ENCODE results near the gene CSF1.

The CSF1 gene

DNA sequence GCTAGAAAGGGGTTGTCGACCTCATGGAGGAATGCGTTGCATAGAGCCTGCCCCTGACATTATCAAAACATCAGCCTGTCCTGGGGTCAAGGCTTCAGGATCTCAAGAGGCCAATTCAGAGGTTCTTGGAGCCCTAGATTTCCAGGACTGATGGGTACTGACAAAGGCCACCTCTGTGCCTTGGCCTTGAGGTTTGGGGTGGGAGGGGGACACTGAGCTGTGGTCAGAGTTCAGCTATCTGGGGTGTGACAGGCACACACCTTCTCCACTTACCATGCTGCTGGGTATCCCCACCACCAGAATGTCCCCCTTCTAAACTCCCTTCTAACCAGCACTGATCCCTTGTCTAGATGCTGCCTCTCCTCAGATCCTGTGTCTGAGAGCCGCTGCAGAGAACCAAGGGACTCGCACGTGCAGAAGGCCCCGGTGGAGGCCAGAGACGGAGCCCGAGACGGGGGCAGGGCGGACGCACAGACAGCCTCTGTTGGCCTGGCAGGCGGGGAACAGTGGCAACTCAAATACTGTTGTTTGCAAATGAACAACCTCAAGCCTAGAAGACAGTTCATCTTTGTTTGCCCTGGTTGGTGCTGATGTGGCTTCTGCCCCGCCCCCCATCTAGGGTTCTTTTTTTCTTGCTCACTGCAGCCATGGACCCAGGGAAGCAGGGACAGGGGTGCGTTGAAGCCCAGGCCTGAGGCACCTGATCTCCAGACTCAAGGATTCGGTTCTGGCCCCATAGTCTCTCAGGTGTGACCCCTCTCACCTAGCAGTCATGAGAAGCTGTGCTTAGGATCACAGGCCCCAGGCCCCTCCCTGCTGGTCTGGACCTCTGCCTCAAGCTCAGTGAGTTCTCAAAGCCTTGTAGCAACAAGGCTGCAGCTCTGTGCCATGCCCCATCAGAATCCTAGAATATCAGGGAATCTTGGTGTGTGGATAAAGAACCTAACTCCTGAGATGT, 28.1 kb upstream of the CSF1 start:
- DNase-seq, result no peak

- no peak for DNase-seq
Observed at GRCh38 chr1:109883248-109883955, 27.2 kb upstream of the CSF1 start.

GRCh38 chr1:109884242-109884891, 26.3 kb upstream of the CSF1 start:
- DNase-seq, result no peak

GRCh38 chr1:109885589-109885988, 25.1 kb upstream of the CSF1 start:
- DNase-seq, result no peak

- DNase-seq, result no peak
Observed at GRCh38 chr1:109886827-109887226, 23.8 kb upstream of the CSF1 start.

DNA sequence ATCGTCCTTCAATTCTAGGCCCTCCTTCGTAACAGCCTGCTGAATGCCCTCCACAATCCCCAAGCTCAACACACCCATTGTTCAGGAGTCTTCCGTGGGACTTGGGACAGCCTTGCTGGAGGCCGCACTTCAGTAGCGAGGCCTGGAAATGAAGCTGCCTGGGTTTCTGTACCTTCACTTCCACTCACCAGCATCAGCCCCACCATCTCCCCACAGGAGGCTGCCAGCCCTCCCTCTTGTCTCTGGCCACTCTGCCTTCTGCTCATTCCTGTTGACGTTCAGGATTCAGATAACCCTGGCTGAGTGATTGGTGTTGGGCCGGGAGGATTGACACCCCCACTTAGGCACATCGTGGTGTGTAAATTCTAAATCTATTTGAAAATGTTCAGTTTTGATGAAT, 23.4 kb upstream of the CSF1 start:
- no peak for DNase-seq

GRCh38 chr1:109887884-109888283, 22.8 kb upstream of the CSF1 start:
- DNase-seq, result no peak

GRCh38 chr1:109889094-109889493, 21.6 kb upstream of the CSF1 start:
- DNase-seq, result no peak

DNA sequence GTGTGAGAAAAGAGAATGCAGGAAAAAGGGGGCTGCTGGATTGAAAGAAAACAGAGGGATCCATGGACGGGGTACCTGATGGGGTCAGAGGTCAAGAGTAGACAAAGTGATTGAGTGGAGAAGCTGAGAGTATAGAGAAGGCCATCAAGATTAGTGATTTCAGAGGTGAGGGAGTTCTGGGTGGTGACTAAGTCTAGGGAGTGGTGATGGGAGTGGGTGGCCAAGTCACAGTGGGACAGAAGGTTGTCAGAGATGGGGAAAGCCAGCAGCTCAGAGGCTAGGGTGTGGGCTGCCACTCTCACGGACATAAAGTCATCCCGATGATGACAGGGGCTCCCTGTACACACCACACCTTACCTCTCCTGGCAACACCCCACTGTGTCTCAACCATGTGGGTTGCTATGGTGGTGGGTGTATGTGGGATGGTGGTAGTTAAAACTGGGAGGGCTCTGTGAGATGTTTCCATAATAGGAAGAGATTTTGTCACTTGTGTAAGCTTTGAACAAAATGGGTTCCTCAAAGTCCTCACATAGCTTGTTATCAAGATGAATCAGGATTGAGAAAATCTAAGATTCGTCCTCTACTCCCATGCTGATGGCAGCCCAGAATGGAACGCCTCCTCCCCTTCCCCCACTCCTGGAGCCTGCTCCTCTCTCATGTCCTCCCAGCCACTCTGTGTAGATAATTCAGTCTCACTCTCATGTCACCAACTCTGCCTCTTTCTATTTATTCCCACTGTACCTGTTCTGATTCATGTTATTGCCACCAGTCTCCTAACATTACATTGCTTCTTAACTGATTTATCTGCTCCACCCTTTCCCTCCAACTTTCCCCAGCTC, 20.3 kb upstream of the CSF1 start:
- DNase-seq, result no peak

GRCh38 chr1:109891930-109892329, 18.7 kb upstream of the CSF1 start:
- DNase-seq, result peak; percentile 10

DNA sequence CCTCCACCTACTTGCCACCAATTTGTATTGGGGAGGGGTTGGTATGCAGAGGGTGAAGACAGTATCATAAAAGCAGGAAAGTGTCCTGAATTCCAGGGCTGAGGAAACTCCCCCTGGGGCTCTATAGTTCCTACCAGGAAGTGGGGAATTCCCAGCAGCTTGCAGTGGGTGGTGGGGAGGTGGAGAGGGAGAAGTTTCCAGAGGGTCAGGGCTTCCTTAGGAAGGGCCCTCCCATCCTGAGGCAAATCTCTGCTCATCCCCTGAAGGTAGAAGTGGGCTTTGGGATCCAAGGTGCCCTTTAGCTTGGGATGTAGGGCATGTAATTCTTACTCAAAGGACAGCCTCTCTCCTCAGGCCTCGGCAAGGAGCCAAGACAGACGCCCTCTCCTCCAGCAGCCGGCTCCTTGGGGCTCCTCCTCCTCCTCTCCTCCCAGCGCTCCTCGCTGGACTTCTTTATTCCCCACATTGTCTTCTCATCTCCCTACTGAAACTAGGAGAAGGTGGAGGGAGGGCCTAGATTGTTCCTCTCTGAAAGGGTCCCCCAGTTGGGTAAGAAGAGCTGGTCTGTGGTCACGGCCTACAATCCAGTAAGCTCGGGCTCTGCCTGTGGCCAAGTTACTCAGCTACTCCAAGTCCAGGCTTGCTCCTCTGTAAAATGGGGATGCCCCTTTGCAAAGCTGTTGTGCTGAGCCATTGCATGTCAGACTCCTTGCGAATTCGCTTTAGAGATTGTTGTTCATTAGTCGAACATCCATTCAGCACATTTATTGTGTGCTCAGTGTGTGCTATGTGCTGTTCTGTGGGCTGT, 17.9 kb upstream of the CSF1 start:
- DNase-seq, result no peak

DNA sequence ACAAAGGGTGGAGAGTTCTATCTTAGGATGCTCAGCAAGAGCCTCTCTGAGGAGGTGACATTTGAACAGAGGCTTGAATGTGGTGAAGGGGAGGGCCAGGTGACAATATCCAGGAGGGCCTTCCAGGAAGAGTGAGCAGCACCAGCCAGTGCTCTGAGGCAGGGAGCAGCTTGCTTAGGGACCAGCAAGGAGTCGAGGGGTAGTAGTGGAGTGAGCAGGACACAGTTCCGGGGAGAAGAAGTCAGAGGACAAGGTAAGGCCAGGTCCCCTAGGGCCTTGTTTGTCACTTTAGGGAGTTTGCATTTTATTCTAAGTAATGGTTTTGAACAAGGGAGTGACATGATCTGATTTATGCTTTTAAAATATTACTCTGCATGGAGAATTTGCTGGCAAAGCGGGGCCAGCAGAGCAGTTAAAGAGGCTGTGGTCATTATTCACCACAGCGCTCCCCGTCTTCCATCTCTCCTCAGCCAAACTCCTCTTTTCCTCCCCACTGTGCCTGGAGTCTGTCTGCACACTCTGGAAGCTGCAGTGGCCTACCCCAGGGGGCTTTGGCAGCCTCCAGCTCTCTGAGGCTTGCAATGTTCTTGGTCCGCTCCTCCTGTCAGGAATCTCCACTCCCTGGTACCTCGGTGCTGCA, 17.0 kb upstream of the CSF1 start:
- no peak for DNase-seq

- DNase-seq, result no peak
Observed at GRCh38 chr1:109894823-109895719, 15.6 kb upstream of the CSF1 start.

GRCh38 chr1:109895720-109896504, 14.7 kb upstream of the CSF1 start:
- no peak for DNase-seq

DNA sequence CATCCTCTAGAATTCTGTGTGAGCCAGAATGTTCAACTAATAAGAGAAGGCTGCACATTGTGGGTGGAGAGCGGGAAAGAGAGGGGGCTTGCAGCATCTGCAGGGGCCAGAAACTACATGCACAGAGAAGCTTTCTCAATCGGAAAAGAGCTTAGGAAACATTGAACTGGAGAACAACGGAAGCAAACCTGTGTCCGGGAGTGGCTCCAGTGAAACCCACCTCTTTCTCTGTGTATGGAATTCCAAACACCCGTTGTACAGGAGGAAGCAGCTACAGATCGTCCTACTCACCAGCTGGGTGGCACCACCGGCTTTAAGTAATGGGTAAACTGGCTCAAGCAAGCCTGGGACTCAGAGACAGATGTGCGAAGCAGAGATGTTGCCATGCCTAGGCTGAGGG, 14.0 kb upstream of the CSF1 start:
- DNase-seq, result no peak

- DNase-seq, result no peak
Observed at GRCh38 chr1:109897259-109897955, 13.2 kb upstream of the CSF1 start.

DNA sequence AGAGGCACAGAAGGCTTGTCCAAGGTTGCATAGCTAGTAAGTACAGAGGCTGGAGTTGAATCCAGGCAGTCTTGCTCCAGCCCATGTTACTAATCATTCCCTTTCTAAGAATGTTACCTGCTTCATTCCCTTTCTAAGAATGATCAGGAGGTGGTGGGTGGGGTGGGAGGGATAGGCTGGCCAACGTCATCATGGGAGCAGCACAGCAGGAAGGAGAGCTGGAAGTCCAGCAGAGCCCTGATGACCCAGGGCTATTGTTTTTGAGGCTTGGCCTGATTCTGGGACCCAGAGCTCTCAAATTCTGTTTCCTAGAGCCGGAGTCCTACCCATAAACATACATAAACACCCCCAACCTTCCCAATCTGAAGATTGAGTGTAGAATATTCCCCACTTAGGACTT, 11.8 kb upstream of the CSF1 start:
- no peak for DNase-seq

- DNase-seq, result no peak
Observed at GRCh38 chr1:109901141-109901523, 9.5 kb upstream of the CSF1 start.
